Measurements from ENCODE around the gene TOP2B.

The TOP2B gene

DNA sequence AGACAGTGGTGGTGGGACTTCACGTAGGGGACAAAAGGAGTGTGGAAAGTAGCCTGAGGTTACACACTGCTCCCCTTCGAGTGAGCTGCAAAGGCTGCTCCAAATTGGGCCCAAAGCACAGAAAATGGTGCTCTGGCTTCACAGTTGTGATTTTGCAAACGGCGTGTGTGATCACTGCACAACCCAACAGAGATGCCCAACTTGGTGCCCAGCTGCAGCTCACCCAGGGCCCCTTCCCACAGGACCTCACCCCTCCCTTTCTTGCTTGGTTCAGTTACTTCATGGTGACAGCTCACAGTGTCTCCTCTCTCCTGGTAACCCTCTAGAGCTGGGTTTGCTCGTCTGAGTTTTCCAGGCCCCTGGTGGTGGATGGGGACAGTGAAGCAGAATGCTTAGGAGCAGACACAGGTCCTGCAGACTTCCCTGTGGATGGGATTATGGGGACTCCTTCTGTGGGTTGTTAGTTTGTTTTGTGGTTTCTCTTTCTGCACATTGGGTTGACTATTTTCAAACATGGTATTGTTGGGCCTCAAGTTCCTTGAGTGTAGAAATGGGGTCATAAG lies 98.3 kb downstream of the TOP2B start:
- no peaks in the 10 kb centered on the region for H3K36me3 ChIP-seq (replicated peaks; ENCODE audit: low read depth, low read length)
- H3K27ac ChIP-seq (ENCODE audit: low read length), result no peak overlapping the region
- H3K27me3 ChIP-seq (ENCODE audit: low read depth, low read length), result peaks cover 5% of the 10 kb centered on the region
- H3K79me2 ChIP-seq (ENCODE audit: low read length), result no peaks in the 10 kb centered on the region
- no peak overlapping the region for H3K4me2 ChIP-seq (ENCODE audit: low read length)
- no peaks in the 10 kb centered on the region for H4K20me1 ChIP-seq (ENCODE audit: insufficient read depth, low read length)
- H2AFZ ChIP-seq (ENCODE audit: low read depth, low read length), result no peak overlapping the region
- H3K9me3 ChIP-seq (ENCODE audit: insufficient read depth, low read length), result no peaks in the 10 kb centered on the region
- H3K4me3 ChIP-seq (ENCODE audit: low read length), result no peak overlapping the region
- no peaks in the 10 kb centered on the region for H3K4me1 ChIP-seq (ENCODE audit: low read length)
- H3K9ac ChIP-seq (ENCODE audit: low read length), result no peak overlapping the region
- no peak for TF ChIP-seq EZH2phosphoT487 (IDR thresholded peaks at IDR 0.05; ENCODE audit: low read depth)
- TF ChIP-seq, protein P1, sequence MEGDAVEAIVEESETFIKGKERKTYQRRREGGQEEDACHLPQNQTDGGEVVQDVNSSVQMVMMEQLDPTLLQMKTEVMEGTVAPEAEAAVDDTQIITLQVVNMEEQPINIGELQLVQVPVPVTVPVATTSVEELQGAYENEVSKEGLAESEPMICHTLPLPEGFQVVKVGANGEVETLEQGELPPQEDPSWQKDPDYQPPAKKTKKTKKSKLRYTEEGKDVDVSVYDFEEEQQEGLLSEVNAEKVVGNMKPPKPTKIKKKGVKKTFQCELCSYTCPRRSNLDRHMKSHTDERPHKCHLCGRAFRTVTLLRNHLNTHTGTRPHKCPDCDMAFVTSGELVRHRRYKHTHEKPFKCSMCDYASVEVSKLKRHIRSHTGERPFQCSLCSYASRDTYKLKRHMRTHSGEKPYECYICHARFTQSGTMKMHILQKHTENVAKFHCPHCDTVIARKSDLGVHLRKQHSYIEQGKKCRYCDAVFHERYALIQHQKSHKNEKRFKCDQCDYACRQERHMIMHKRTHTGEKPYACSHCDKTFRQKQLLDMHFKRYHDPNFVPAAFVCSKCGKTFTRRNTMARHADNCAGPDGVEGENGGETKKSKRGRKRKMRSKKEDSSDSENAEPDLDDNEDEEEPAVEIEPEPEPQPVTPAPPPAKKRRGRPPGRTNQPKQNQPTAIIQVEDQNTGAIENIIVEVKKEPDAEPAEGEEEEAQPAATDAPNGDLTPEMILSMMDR (IDR thresholded peaks at IDR 0.05; ENCODE audit: low read depth, low read length), result no peak

DNA sequence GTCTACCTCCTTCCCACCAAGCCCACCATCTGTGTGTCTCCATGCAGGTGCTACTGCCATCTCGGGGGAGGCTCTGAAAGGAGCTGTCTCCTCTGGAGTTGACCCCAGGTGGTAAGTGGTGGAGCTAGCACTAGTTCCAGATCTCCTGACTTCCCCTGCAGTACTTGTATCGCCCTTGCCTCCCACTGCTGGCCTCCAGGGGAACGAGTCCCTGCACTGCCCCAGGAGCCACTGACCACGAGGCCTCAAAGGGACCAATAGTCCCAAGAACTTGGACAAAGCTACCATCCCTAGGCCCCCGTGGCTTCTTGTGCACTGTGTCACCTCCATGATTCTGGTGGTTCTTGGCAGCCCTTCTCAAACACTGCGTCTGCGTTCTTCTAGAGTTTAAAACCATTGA lies 98.9 kb downstream of the TOP2B start:
- Histone ChIP-seq H3K4me2 (ENCODE audit: low read length) (no peak overlapping the region), H2AFZ (ENCODE audit: low read depth, low read length) (no peak overlapping the region), H3K36me3 (replicated peaks; ENCODE audit: low read depth, low read length) (no peaks in the 10 kb centered on the region), H3K4me3 (ENCODE audit: low read length) (no peak overlapping the region), H3K9me3 (ENCODE audit: insufficient read depth, low read length) (no peaks in the 10 kb centered on the region), H3K9ac (ENCODE audit: low read length) (no peak overlapping the region), H3K79me2 (ENCODE audit: low read length) (no peaks in the 10 kb centered on the region), H3K27me3 (ENCODE audit: low read depth, low read length) (peaks cover 5% of the 10 kb centered on the region), H3K27ac (ENCODE audit: low read length) (no peak overlapping the region), H3K4me1 (ENCODE audit: low read length) (no peaks in the 10 kb centered on the region), H4K20me1 (ENCODE audit: insufficient read depth, low read length) (no peaks in the 10 kb centered on the region)
- TF ChIP-seq, protein P1 (IDR thresholded peaks at IDR 0.05; ENCODE audit: low read depth, low read length), result no peak
- no peak for TF ChIP-seq EZH2phosphoT487 (IDR thresholded peaks at IDR 0.05; ENCODE audit: low read depth)

DNA sequence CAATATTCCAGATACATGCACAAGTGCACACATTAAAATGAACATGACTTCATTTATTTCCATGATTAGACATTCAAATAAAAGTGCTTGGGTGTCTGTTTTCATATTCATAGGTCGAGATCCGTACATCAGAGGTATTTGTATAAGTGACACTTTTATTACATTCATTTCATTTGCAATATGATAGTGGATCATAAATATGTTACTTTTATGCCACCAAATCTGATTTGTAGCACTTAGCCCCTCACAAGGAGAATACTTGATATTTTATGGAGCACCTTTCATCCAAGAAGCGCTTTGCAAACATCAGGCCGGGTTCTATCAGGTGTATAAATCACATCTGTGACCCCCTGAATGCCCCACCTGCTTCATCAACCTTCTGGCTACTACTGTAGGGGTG lies 100.6 kb downstream of the TOP2B start:
- no peak overlapping the region for H3K27ac ChIP-seq (ENCODE audit: low read length)
- H3K9ac ChIP-seq (ENCODE audit: low read length), result no peak overlapping the region
- no peaks in the 10 kb centered on the region for H4K20me1 ChIP-seq (ENCODE audit: insufficient read depth, low read length)
- no peak for TF ChIP-seq EZH2phosphoT487 (IDR thresholded peaks at IDR 0.05; ENCODE audit: low read depth)
- TF ChIP-seq, protein P1 (IDR thresholded peaks at IDR 0.05; ENCODE audit: low read depth, low read length), result no peak
- no peaks in the 10 kb centered on the region for H3K9me3 ChIP-seq (ENCODE audit: insufficient read depth, low read length)
- no peak overlapping the region for H3K4me3 ChIP-seq (ENCODE audit: low read length)
- peaks cover 11% of the 10 kb centered on the region for H3K27me3 ChIP-seq (ENCODE audit: low read depth, low read length)
- no peaks in the 10 kb centered on the region for H3K79me2 ChIP-seq (ENCODE audit: low read length)
- no peaks in the 10 kb centered on the region for H3K4me1 ChIP-seq (ENCODE audit: low read length)
- no peak overlapping the region for H3K4me2 ChIP-seq (ENCODE audit: low read length)
- H2AFZ ChIP-seq (ENCODE audit: low read depth, low read length), result no peak overlapping the region
- no peaks in the 10 kb centered on the region for H3K36me3 ChIP-seq (replicated peaks; ENCODE audit: low read depth, low read length)

DNA sequence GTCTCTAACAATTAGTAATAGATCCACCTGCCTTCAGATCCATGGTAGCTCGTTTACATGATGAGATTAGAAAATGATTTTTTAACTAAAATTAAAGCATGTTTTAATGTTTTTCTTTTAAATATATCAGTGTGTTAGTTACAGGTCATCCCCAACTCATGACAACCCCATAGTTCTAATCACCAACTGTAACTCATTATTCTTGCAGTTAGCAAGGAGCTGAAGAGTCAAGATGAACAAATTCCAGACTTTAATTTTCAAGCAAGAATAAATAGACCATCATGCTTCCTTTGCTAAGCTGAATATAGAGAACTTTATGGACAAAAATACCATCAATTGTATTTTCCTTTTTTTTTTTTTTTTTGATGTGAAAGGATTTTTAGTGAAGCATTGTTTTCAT lies 101.1 kb downstream of the TOP2B start:
- peaks cover 11% of the 10 kb centered on the region for H3K27me3 ChIP-seq (ENCODE audit: low read depth, low read length)
- H3K9ac ChIP-seq (ENCODE audit: low read length), result no peak overlapping the region
- TF ChIP-seq, protein P1 (IDR thresholded peaks at IDR 0.05; ENCODE audit: low read depth, low read length), result no peak
- TF ChIP-seq EZH2phosphoT487 (IDR thresholded peaks at IDR 0.05; ENCODE audit: low read depth), result no peak

More for the DNA sequence above, 101.1 kb downstream of the TOP2B start:
- H3K27ac ChIP-seq (ENCODE audit: low read length), result no peak overlapping the region
- no peaks in the 10 kb centered on the region for H4K20me1 ChIP-seq (ENCODE audit: insufficient read depth, low read length)
- H3K9me3 ChIP-seq (ENCODE audit: insufficient read depth, low read length), result no peaks in the 10 kb centered on the region
- no peak overlapping the region for H3K4me2 ChIP-seq (ENCODE audit: low read length)
- H3K79me2 ChIP-seq (ENCODE audit: low read length), result no peaks in the 10 kb centered on the region
- no peaks in the 10 kb centered on the region for H3K4me1 ChIP-seq (ENCODE audit: low read length)
- no peak overlapping the region for H2AFZ ChIP-seq (ENCODE audit: low read depth, low read length)
- no peak overlapping the region for H3K4me3 ChIP-seq (ENCODE audit: low read length)
- no peaks in the 10 kb centered on the region for H3K36me3 ChIP-seq (replicated peaks; ENCODE audit: low read depth, low read length)
